GM15510 (cell line): ENCODE data around the gene CRYBA2.

ENCODE experiments used
- POLR2A ChIP-seq: IDR thresholded peaks from 3 replicates; pipeline ENCODE4 v1.6.1; 2011; ENCODE audit warnings: borderline replicate concordance; ENCODE audit not compliant: insufficient read length; ENCODE audit errors: extremely low read depth

The CRYBA2 gene, protein sequence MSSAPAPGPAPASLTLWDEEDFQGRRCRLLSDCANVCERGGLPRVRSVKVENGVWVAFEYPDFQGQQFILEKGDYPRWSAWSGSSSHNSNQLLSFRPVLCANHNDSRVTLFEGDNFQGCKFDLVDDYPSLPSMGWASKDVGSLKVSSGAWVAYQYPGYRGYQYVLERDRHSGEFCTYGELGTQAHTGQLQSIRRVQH

DNA sequence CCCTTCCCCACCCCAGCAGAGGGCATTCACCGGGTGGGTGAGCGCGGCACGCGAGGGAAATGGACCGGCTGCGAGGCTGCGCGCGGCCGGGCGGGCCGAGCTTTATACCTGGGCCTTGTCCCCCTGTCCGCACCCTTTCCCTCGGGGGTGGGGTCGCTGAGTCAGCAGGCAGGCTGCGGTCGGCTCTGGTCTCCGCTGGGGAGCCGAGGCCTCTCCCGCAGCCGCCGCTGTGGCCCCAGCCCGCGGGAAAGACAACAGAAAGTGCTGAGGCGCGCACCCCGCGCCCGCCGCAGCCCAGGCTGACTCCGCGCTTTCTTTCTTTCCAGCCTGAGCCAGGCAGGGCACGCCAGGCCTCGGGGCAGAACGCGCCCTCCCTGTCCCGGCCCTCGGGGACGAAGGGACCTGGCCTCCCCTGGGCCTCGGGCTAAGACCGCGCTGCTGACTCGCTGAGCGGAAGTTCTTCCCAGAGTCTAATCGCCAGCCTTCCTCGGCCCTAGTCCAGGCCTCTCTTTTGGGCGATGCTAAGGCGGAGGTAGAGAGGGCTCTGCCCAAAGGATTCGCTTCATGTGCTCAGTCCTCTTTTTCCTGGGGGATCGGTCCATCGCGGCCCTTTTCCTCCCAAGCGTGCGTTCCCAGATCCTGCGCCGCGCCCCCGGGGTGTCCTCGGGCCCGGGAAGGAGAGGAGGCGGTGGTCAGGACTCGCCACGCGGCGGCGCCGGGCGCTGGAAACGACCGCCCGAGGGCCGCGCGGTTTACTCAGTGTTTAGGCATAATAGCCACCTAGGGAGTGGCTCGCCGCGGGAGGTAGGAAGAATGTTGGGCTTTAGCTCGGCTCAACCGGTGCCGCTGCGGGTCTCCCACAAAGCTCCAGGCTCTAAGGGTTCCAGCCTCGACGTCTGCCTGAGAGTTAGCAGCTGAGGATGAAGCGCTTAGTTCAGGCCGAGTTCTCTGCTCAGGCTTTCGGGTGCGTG lies at the start of gene CRYBA2:
Gene CRYBA2 (minus strand): TSS at position 78 of the 971 bp plus-strand sequence. CDS start 246 bp downstream, outside the sequence.
- TF ChIP-seq POLR2A: no peak

DNA sequence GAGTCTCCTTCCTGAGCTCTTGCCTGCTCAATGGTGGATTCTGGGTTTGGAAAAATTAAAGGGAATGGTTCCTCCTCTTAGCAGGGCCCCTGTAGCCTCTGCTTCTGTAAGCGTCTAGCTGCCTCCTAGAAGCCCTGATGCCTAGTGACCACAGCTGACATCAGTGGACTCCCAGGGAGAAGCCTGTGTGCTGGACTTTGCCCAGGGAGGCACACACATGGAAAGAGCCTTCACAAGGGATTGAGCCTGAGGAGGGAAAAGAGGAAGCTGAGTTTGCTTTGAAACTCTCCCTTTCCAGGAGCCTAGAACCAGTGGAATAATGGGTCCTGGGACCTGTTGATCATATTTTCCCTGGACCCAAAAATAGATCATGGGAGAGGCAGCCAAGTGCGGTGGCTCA lies 49.5 kb upstream of the CRYBA2 start:
- no peak for TF ChIP-seq POLR2A

DNA sequence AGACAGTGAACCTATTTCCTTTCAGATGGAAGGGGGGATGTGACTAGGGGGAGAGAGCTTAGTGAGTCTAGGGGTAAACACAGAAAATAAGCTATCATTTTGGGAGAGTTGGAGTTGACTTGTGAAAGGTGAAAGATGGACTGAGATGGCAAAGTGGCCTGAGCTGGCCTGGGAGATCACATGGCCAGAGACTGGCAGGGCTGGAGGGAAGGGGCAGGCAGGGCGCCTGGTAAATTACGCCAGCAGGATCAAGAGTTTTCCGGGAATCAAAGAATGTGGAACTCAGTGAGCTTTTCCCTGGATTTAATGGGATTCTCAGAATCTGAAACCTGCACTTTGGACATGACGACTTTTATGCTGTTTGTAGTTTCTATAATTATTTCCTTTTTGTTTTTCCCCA lies 48.9 kb upstream of the CRYBA2 start:
- TF ChIP-seq POLR2A: no peak

DNA sequence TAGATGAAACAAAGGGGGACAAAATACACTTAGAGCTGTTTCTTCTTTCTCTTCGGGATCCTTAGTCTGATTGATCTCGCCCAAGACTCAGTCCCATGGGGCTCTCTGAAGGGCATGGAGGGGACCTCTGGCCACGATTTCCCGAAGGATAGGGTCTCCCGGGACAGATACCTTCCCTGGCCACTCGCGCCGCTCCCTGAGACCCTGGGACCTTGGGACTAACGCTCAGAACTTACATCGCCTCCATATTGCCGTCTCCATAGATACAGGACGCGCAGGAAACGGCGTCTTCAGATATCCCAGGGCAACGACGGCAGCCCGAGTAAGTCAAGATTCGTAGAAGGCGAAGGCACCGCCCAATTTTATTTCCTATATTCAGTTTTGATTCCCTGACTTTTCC lies 48.0 kb upstream of the CRYBA2 start, which contains the start of gene CFAP65:
Gene CFAP65 (minus strand): TSS at position 265 of the 400 bp plus-strand sequence. CDS start 2,468 bp downstream, outside the sequence.
- no peak for TF ChIP-seq POLR2A

DNA sequence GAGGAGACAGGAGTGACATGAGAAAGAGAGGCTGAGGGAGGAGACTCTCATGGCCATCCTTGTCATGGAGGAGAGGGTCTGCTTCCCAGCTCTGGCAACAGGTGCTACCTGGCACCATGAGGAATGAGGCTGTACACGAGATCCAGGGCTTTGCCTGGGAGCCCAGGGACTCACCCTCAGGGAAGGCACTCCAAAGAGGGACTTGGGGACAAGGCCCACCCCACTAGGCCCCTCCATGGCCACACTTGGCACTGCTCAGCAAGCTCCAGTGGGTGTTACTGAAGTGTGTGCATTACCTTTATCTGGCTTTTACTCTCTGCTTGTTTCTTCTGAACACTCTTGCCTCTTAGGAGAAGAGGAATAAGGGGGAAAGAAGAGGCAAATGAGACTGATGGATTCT lies 45.4 kb upstream of the CRYBA2 start:
- TF ChIP-seq POLR2A: no peak

DNA sequence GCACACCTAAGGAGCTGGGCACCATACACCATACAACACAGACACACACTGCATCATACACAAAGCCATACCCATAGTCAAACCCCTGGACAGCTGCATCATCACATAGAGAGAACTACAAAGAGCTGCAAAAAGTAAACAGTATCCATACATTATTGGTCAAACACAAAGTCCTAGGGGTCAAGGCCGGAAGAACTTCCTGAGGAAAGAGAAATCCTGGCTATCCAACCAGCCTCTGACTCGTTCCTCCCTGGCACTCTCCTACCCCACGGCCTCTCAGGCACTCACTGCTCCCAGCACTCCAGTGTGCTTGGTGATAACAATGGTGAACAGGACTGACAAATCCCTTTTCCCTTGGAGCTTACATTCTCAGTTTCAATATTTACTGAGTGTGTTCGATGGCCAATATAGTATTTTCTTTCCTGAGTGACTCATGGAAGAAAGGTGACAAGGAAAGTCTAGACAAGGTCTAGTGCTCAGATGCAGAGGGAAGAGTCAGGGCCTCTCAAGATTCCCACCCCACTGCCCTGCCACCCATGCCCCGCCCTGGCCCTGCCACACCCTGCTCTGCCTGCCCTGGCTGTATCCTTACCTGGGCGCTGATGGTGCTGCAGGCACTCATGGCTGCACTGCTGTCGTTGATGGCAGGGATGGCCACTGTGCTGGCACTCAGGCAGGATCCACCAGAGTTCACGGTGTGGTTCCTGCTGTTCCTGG lies 44.7 kb upstream of the CRYBA2 start:
- no peak for TF ChIP-seq POLR2A

DNA sequence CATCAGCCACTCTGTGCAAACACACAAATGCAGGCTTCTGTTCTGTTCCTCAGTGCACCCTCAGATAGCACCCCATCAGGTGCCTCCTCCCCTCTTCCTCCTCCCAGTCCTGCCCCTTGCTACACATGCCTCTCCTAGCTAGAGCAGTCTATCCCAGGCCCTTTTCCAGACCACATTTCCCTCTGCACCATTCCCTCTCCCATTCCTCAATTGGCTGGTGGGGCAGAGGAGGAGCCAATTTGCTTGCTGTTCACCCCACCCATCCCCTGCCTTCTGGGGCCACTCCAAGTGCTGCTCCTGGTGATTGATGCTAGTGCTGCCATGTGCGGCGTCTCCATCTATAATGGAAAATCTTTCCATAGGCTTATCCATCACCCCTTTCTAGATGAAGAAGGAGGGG lies 42.7 kb upstream of the CRYBA2 start:
- TF ChIP-seq POLR2A: no peak

DNA sequence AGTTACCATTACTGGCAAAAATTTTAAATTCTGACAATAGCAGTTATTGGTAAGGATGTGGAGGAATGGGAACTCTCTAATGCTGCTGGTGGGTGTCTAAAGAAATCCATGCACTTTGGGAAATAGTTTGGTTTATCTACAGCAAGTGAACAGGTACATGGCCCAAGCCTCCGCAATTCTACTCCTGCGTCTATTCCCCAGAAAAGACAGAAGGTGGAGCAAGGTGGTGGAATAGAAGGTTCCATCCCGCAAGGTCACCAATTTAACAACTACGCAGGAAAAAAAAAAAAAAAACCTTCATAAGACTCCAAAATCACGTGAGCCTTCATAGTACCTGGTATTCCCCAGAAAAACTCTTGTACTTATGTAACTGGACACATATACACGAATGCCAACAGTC lies 41.6 kb upstream of the CRYBA2 start:
- TF ChIP-seq POLR2A: no peak

DNA sequence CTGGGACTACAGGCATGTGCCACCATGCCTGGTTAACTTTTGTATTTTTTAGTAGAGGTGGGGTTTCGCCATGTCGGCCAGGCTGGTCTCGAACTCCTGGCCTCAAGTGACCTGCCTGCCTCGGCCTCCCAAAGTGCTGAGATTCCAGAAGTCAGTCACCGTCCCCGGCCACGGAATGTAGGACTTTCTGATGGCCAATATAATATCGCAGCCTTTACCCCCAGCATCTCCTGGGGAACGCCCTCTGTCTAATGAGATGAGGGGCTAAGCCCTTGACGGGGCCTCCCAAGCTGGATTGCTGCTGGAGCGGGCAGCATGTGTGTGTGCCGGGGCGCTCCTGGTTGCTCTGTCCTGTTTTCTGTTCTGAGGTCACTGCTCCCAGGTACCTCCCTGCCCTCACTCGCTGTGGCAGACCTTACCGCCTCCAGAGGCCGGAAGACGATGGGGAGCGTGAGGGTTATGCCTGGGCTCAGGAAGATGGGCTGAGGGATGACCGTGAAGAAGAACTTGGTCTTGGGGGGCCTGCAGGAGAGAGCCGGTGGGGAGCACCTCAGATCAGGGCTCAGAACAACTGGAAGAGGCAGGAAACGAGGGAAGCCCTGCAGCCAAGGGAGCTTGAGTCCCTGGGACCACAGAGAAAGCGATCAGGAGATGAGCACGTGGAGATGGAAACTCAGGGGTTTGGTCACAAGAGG lies 39.0 kb upstream of the CRYBA2 start:
- TF ChIP-seq POLR2A: no peak

DNA sequence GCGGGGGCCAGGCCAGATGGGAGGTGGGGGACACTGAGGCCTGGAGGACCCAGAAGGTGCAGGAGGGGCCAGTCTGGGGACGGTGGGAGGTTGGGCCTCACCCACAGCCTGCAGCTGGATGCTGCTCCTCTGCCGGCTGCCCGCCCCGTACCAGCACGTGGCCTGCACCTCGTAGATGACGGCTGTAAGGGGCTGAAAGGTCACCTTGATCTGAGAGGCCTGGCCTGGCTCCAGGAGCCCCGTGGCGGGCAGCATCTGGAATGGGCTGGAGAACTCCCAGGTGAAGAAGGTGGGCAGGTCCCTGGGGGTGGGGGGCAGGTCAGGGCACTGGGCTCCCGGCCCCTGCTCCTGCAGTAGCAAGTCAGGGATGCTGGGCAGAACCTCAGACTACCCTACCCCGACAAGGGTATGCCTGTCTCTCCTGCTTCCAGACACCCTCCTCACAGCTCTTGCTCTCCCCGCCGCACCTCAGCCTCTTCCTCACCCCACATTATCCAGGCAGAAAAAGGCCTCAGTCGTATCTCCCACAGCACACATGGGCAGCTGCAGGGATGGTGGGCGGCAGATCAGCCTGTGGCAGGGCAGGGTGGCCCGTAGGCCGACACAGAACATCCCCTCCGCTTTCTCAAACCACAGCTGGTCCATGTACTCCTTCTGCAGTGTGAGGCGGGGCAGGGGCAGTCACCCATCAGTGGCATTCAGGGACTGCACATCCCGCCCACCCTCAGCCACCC lies 38.0 kb upstream of the CRYBA2 start:
- no peak for TF ChIP-seq POLR2A

DNA sequence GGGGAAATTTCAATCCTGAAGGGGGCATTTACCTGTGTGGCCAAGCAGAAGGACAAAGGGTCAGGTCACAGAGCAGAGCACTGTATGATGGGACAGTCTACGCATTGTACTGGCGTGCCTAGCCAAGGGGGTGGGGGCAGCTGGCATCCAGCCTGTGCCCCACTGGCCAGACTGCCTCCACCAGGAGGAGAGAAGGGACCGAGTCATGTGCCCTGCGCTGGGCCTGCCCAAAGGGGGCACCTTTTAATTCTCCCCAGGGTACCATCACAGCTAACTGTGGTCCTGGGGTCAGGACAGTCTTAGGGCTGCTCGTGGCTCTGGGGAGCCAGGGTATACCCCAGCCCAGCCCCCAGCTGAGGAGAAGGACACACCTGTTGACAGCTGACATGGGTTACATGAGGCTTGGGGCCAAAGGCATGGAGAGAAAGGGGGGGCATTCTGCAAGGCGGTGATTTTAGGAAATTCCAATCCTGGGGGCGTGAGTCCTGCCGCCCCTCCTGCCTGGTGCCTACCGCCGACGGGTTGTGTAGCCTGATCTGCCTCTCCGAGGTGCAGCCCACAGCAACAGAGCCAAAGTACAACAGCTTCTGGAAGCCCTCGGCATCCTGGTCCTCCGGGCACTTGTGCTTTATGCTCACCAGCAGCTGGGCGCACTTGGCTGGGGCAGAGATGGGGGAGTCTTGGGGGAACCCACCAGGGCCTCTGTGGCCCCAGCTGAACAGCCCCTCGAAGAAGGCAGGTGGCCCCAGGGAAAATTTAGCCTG lies 37.1 kb upstream of the CRYBA2 start:
- no peak for TF ChIP-seq POLR2A

DNA sequence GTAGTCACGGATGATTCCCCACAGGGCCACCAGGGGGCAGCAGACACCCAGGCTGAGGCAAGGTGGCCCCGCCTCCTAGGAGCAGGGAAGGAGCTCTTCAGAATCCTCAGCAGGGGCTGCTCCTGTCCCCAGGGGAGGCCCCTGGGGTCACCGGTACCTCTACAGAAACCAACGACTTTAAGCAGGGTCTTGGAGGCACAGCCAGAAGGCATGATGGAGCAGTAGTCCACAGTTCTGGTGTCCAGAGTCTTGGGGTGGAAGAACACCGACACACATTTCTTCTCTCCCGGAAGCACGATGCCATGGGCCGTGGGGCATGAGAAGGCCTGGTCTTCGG lies 36.6 kb upstream of the CRYBA2 start:
- TF ChIP-seq POLR2A: no peak
